KMS-11 (cell line): Measurements from ENCODE around the gene DUS1L.

ENCODE experiments used
- H2AFZ ChIP-seq: fragments of 200-600 bp; sonication (generic); 2 replicates; pipeline ENCODE4 v1.6.1; 2016; ENCODE audit warnings: antibody characterized with exemption, mixed run types, low read depth
- H3K27ac ChIP-seq: fragments of 200-600 bp; sonication (generic); 2 replicates; pipeline ENCODE4 v1.6.1; 2016; ENCODE audit warnings: mild to moderate bottlenecking, mixed run types
- H3K27me3 ChIP-seq: fragments of 200-600 bp; sonication (generic); 2 replicates; pipeline ENCODE4 v1.6.1; 2017; ENCODE audit warnings: mild to moderate bottlenecking, low read depth, mixed run types, moderate library complexity; ENCODE audit not compliant: insufficient read depth
- H3K36me3 ChIP-seq: fragments of 200-600 bp; sonication (generic); 2 replicates; pipeline ENCODE4 v1.6.1; 2017; ENCODE audit warnings: mild to moderate bottlenecking, mixed run types; ENCODE audit not compliant: insufficient read depth
- H3K4me1 ChIP-seq: fragments of 200-600 bp; sonication (generic); 2 replicates; pipeline ENCODE4 v1.6.1; 2016; ENCODE audit warnings: mild to moderate bottlenecking, low read depth, mixed run types; ENCODE audit not compliant: poor library complexity, severe bottlenecking
- H3K4me2 ChIP-seq: fragments of 200-600 bp; sonication (generic); 2 replicates; pipeline ENCODE4 v1.7.0; 2016; ENCODE audit warnings: mild to moderate bottlenecking, mixed run types
- H3K4me3 ChIP-seq: fragments of 200-600 bp; sonication (generic); IDR thresholded peaks from 2 replicates; pipeline ENCODE4 v1.6.1; 2017; ENCODE audit warnings: low read depth, low read length, mixed read lengths; ENCODE audit not compliant: insufficient read depth
- H3K79me2 ChIP-seq: fragments of 200-600 bp; sonication (generic); 2 replicates; pipeline ENCODE4 v1.6.1; 2016; ENCODE audit warnings: low read depth, mixed run types; ENCODE audit not compliant: insufficient read depth
- H3K9ac ChIP-seq: fragments of 200-600 bp; sonication (generic); 2 replicates; pipeline ENCODE4 v1.6.1; 2016; ENCODE audit warnings: mild to moderate bottlenecking, mixed run types
- H4K20me1 ChIP-seq: fragments of 200-600 bp; sonication (generic); 2 replicates; pipeline ENCODE4 v1.6.1; 2016; ENCODE audit warnings: mild to moderate bottlenecking, mixed run types; ENCODE audit not compliant: insufficient read depth
- TF ChIP-seq, protein P1 (sequence below): fragments of 200-600 bp; sonication (generic); conservative IDR thresholded peaks from 2 replicates; pipeline ENCODE4 v1.6.1; 2017; ENCODE audit warnings: low read depth, mild to moderate bottlenecking, antibody characterized with exemption, low read length, moderate library complexity, mixed read lengths

Gene DUS1L

DNA sequence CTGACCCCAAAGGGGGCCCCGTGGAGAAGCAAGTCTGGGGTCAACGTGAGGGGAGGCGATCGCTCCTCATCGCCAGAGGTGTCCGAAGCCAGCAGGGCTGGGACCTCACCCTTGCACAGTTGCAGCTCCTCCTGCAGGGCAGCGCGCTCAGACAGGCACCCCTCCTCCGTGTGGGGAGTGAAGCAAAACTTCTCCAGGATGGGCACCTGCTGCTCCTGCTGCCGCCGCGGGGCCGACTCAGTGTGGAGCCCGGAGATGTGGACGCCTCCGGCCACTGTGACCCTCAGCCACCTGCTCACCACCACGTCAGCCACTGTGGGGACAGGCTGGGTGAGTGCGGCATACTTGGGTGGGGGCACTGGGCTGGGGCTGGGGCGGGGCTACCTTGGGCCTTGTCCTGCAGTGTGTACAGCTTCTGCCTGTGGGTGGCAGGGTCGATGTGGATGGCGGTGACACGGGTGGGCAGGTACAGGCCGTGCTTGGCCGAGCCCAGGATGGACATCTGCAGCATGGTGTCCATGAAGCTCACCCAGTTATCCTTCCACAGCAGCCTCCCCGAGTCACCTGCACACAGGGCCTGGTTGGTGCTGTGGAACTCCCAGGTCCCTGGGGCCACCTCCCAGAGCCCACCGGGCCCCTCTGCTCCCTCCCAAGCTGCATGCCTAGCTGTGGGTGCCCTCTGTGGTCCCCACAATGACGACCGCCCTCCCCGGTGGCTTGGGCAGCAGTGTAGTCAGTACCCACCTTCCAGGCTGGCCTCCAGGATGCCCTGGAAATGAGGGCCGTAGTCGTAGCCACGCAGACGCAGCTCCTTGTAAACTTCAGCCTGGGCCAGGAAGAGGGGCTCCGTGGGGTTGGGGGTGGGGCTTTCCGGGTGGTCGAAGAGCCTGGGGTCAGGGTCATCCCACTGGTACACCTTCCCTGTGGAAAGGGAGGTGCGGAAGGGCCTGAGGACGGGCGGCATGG, 21.6 kb upstream of the DUS1L start:
- TF ChIP-seq, protein P1, sequence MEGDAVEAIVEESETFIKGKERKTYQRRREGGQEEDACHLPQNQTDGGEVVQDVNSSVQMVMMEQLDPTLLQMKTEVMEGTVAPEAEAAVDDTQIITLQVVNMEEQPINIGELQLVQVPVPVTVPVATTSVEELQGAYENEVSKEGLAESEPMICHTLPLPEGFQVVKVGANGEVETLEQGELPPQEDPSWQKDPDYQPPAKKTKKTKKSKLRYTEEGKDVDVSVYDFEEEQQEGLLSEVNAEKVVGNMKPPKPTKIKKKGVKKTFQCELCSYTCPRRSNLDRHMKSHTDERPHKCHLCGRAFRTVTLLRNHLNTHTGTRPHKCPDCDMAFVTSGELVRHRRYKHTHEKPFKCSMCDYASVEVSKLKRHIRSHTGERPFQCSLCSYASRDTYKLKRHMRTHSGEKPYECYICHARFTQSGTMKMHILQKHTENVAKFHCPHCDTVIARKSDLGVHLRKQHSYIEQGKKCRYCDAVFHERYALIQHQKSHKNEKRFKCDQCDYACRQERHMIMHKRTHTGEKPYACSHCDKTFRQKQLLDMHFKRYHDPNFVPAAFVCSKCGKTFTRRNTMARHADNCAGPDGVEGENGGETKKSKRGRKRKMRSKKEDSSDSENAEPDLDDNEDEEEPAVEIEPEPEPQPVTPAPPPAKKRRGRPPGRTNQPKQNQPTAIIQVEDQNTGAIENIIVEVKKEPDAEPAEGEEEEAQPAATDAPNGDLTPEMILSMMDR: no peak
- peaks cover 38% of the 10 kb centered on the region; the same call in 1 of the 2 replicates for H3K36me3 ChIP-seq
- no peaks in the 10 kb centered on the region for H4K20me1 ChIP-seq
- no peaks in the 10 kb centered on the region; the same call in 1 of the 2 replicates for H3K79me2 ChIP-seq
- no peaks in the 10 kb centered on the region for H3K4me1 ChIP-seq
- no peak overlapping the region for H2AFZ ChIP-seq
- no peak overlapping the region for H3K9ac ChIP-seq
- no peak overlapping the region for H3K4me2 ChIP-seq
- H3K27ac ChIP-seq: no peak overlapping the region
- H3K4me3 ChIP-seq: no peak overlapping the region
- H3K27me3 ChIP-seq: no peaks in the 10 kb centered on the region

DNA sequence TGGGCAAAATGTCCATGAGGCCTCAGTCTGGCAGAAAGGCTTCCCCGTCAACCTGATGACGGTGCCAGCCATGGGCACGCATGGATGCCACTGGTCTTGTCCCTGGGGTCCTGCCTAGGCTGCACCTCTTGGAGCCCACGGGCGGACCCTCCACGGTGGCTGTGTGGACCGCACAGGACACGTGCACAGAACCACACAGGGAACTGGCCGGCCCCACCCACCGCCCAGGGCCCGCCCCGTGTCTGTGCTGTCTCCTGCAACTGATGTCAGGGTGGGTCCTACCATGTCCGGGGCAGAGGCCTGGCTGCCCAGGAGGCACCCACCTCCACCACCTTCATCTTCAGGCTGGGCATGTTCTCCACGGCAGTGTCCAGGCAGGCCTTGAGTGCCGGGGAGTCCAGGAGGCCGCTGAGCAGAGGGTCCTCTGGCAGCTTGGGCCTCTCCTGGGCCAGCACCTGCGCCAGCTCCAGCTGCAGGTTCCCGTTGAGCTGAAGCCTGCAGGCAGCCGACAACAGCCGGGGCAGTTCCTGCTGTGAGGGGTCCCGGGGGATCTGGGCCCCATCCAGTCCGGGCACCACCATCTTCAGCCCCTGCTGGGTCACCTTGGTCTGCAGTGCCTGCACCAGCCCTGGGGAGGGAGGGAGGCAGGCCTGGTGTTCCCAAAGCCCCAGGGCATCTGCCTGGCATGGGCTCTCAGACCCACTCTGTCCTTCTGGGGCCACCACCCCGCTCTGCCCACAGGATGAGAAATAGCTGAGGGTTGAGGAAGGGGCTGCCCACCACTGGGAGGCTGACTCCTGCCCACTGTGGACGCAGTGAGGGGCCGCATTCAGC, 20.5 kb upstream of the DUS1L start:
- no peak overlapping the region for H3K9ac ChIP-seq
- peaks cover 35% of the 10 kb centered on the region; the same call in 1 of the 2 replicates for H3K36me3 ChIP-seq
- H3K4me2 ChIP-seq: no peak overlapping the region
- H3K27me3 ChIP-seq: no peaks in the 10 kb centered on the region
- no peaks in the 10 kb centered on the region for H4K20me1 ChIP-seq
- no peaks in the 10 kb centered on the region for H3K79me2 ChIP-seq
- no peak overlapping the region for H3K4me3 ChIP-seq
- H2AFZ ChIP-seq: no peak overlapping the region
- TF ChIP-seq, protein P1: no peak
- H3K27ac ChIP-seq: no peak overlapping the region
- H3K4me1 ChIP-seq: no peaks in the 10 kb centered on the region

DNA sequence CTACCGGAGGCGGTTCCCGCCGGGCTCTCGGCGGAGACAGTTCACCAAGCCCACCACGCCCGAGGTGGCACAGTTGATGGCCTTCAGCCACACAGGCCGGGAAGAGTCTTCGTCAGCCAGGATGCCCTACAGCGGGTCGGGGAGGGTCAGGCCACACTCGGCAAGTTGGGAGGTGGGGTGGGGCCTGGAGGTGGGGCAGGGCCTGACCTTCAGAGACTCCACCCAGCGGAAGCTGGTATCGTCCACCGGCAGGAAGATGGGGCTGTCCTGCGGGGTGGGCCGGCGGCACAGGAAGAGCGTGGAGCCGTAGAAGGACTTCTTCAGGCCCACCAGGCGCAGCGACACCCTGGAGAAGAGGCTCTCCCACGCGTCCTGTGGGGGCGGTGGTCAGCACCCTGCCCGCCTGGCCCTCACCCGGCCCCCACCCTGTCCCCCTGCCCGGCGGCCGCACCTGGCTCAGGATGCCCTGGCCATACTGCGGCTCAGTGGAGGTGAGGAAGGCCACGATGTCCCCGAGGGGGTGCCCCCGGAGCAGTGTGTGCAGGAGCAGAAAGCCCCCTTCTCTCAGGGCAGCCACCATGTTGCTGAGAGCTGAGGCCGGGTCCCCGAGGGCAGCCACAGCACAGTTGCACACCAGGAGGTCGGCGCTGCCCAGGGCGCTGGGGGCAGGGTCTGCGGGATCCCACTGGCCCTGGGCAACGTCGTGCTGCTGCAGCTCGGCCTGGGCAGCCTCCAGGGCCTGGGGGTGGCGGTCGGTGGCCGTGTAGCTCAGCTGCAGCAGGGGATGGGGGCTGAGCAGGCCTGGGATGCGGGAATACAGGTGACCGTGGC, 19.6 kb upstream of the DUS1L start:
- H3K9ac ChIP-seq: no peak overlapping the region
- H3K36me3 ChIP-seq: peaks cover 32% of the 10 kb centered on the region; the same call in 1 of the 2 replicates
- no peak overlapping the region for H3K27ac ChIP-seq

More for the DNA sequence above, 19.6 kb upstream of the DUS1L start:
- Histone ChIP-seq H4K20me1 (no peaks in the 10 kb centered on the region), H3K4me2 (no peak overlapping the region), H3K4me1 (no peaks in the 10 kb centered on the region), H3K27me3 (no peaks in the 10 kb centered on the region), H3K79me2 (no peaks in the 10 kb centered on the region), H2AFZ (no peak overlapping the region), H3K4me3 (no peak overlapping the region)
- TF ChIP-seq, protein P1: no peak
